H1 (cell line): ENCODE data around the gene IRF5. TPM values are rescaled to one million over a fixed set of nuclear protein-coding genes. Genes with fewer than 3 reads are reported as not detected.

Experiments
- CTCF ChIA-PET: fragments of 300-600 bp; sonication (Branson Sonifier 250); formaldehyde crosslinking; loops from one replicate; lab custom pipeline; 2021; ENCODE audit not compliant: partially characterized antibody; lab: Charles Lee
- POLR2A ChIA-PET: fragments of 300-600 bp; sonication (Branson Sonifier 250); formaldehyde crosslinking; loops from one replicate; lab custom pipeline; 2021; ENCODE audit warnings: inconsistent platforms; ENCODE audit not compliant: partially characterized antibody; lab: Charles Lee
- DNase-seq, 2 experiments: peaks; one replicate each; pipeline versions ENCODE4 v3.0.0 to v3.0.0-alpha.2; 2010 to 2022; ENCODE audit warnings: low spot score in 2 of 2, low read depth in 1 of 2, mixed read lengths in 1 of 2
- FAIRE-seq: peaks from 2 replicates; lab custom pipeline; 2011; peaks lifted over from hg19 to GRCh38; lab: Jason Lieb, UNC
- H2AFZ ChIP-seq: 2 replicates; pipeline ENCODE4 v1.8.1; 2012; ENCODE audit warnings: low read length, inconsistent platforms
- H2AK5ac ChIP-seq: 2 replicates; pipeline ENCODE4 v1.6.1; 2013; ENCODE audit warnings: low read depth, low read length
- H2BK120ac ChIP-seq: replicated peaks from 2 replicates; pipeline ENCODE3; 2013; ENCODE audit warnings: low read depth, low read length, inconsistent platforms
- H2BK12ac ChIP-seq: 2 replicates; pipeline ENCODE4 v1.6.1; 2013; ENCODE audit warnings: low read depth, low read length
- H2BK15ac ChIP-seq: 2 replicates; pipeline ENCODE4 v1.6.1; 2013; ENCODE audit warnings: low read length
- H2BK20ac ChIP-seq: 2 replicates; pipeline ENCODE4 v1.6.1; 2013; ENCODE audit warnings: low read length
- H2BK5ac ChIP-seq: 2 replicates; pipeline ENCODE4 v1.6.1; 2013; ENCODE audit warnings: low read depth, low read length
- H3K14ac ChIP-seq: 2 replicates; pipeline ENCODE4 v1.6.1; 2013; ENCODE audit warnings: inconsistent platforms; ENCODE audit not compliant: insufficient read length
- H3K18ac ChIP-seq: 2 replicates; pipeline ENCODE4 v1.6.1; 2013; ENCODE audit warnings: low read length; ENCODE audit errors: extremely low read depth
- H3K23ac ChIP-seq: 2 replicates; pipeline ENCODE4 v1.6.1; 2013; ENCODE audit warnings: inconsistent platforms; ENCODE audit not compliant: insufficient read length
- H3K23me2 ChIP-seq: 2 replicates; pipeline ENCODE4 v1.6.1; 2013; ENCODE audit warnings: low read depth, low read length
- H3K27ac ChIP-seq: 2 replicates; pipeline ENCODE4 v1.6.1; 2011; ENCODE audit warnings: low read depth, low read length, inconsistent platforms
- H3K27me3 ChIP-seq, 4 experiments: replicated peaks in 1 of 4; 1 replicate in 1 of 4; 2 replicates in 3 of 4; pipeline versions ENCODE4 v1.6.1 to v1.8.1; 2011 to 2013; ENCODE audit warnings: low read length in 3 of 4, mild to moderate bottlenecking in 3 of 4, inconsistent platforms in 2 of 4, mixed read lengths in 2 of 4, moderate library complexity in 1 of 4; ENCODE audit not compliant: control insufficient read depth in 3 of 4, insufficient read depth in 3 of 4; ENCODE audit errors: extremely low read depth in 1 of 4
- H3K36me3 ChIP-seq, 4 experiments: 2 replicates each; pipeline versions ENCODE4 v1.6.1 to v1.8.1; 2011 to 2013; ENCODE audit warnings: mild to moderate bottlenecking in 4 of 4, low read length in 3 of 4, moderate library complexity in 2 of 4, control low read depth in 1 of 4, inconsistent platforms in 1 of 4; ENCODE audit not compliant: insufficient read depth in 4 of 4, control insufficient read depth in 2 of 4
- H3K4ac ChIP-seq: replicated peaks from 2 replicates; pipeline ENCODE3; 2013; ENCODE audit warnings: low read length, low read depth, mixed read lengths, inconsistent platforms; ENCODE audit not compliant: insufficient read length
- H3K4me1 ChIP-seq, 4 experiments: replicated peaks in 1 of 4; 1 replicate in 1 of 4; 2 replicates in 3 of 4; pipeline versions ENCODE4 v1.6.1 to v1.8.1; 2011 to 2013; ENCODE audit warnings: low read length in 3 of 4, inconsistent platforms in 2 of 4, mixed read lengths in 1 of 4; ENCODE audit not compliant: insufficient read depth in 4 of 4, control insufficient read depth in 3 of 4
- H3K4me2 ChIP-seq, 2 experiments: 2 replicates each; pipeline versions ENCODE4 v1.6.1 to v1.8.1; 2011 to 2013; ENCODE audit warnings: low read depth in 2 of 2, low read length in 2 of 2, control low read depth in 1 of 2, inconsistent platforms in 1 of 2, mild to moderate bottlenecking in 1 of 2; ENCODE audit not compliant: insufficient read depth in 1 of 2
- H3K4me3 ChIP-seq, 4 experiments: fragments of 200-600, 300-600 bp in 1 of 4; sonication (generic), shearing (Covaris generic), sonication (Bioruptor Twin) in 1 of 4; 2 replicates each; pipeline versions ENCODE4 v1.5.1 to v1.8.1; 2011 to 2016; ENCODE audit warnings: low read length in 4 of 4, low read depth in 3 of 4, control low read depth in 2 of 4, inconsistent platforms in 2 of 4, mild to moderate bottlenecking in 2 of 4, mixed read lengths in 1 of 4, moderate library complexity in 1 of 4; ENCODE audit not compliant: insufficient read depth in 2 of 4; ENCODE audit errors: extremely low read depth in 1 of 4
- H3K56ac ChIP-seq: replicated peaks from 2 replicates; pipeline ENCODE3; 2013; ENCODE audit warnings: low read depth, mild to moderate bottlenecking, mixed read lengths, low read length, inconsistent platforms; ENCODE audit not compliant: insufficient read length
- H3K79me1 ChIP-seq: 2 replicates; pipeline ENCODE4 v1.6.1; 2013; ENCODE audit warnings: low read depth, low read length, control low read depth
- H3K79me2 ChIP-seq, 2 experiments: 2 replicates each; pipeline versions ENCODE4 v1.6.1 to v1.8.1; 2012 to 2013; ENCODE audit warnings: low read length in 2 of 2, mild to moderate bottlenecking in 2 of 2, inconsistent platforms in 1 of 2; ENCODE audit not compliant: insufficient read depth in 2 of 2, control insufficient read depth in 1 of 2
- H3K9ac ChIP-seq, 4 experiments: replicated peaks in 1 of 4; 1 replicate in 1 of 4; 2 replicates in 3 of 4; pipeline versions ENCODE4 v1.6.1 to v1.8.1; 2011 to 2013; ENCODE audit warnings: low read depth in 3 of 4, low read length in 3 of 4, control low read depth in 2 of 4, mild to moderate bottlenecking in 2 of 4, moderate library complexity in 2 of 4, inconsistent platforms in 1 of 4; ENCODE audit errors: extremely low read depth in 1 of 4
- H3K9me3 ChIP-seq, 2 experiments: 2 replicates each; pipeline versions ENCODE4 v1.6.1 to v1.8.1; 2012 to 2013; ENCODE audit warnings: mild to moderate bottlenecking in 2 of 2, moderate library complexity in 2 of 2, control low read depth in 1 of 2, inconsistent platforms in 1 of 2, low read depth in 1 of 2, low read length in 1 of 2, mixed read lengths in 1 of 2; ENCODE audit not compliant: insufficient read depth in 2 of 2
- H4K20me1 ChIP-seq, 2 experiments: replicated peaks in 1 of 2; 2 replicates each; pipeline versions ENCODE3 to v1.8.1; 2011 to 2013; ENCODE audit warnings: inconsistent platforms in 2 of 2, low read length in 2 of 2, mild to moderate bottlenecking in 1 of 2; ENCODE audit not compliant: insufficient read depth in 2 of 2, control insufficient read depth in 1 of 2
- H4K5ac ChIP-seq: 2 replicates; pipeline ENCODE4 v1.6.1; 2013; ENCODE audit warnings: low read length, low read depth, mixed read lengths, inconsistent platforms; ENCODE audit not compliant: insufficient read length
- H4K8ac ChIP-seq: 2 replicates; pipeline ENCODE4 v1.8.0; 2013; ENCODE audit warnings: mild to moderate bottlenecking, moderate library complexity, low read length, inconsistent platforms; ENCODE audit not compliant: insufficient read depth; ENCODE audit errors: extremely low read depth
- H4K91ac ChIP-seq: replicated peaks from 2 replicates; pipeline ENCODE3; 2013; ENCODE audit warnings: low read length, mixed read lengths, inconsistent platforms; ENCODE audit not compliant: insufficient read length
- CHD1 ChIP-seq: IDR thresholded peaks from 2 replicates; pipeline ENCODE4 v1.6.1; 2012; ENCODE audit warnings: low read depth, low read length, improper control_type of control experiment
- CTBP2 ChIP-seq: IDR thresholded peaks from 2 replicates; pipeline ENCODE4 v1.7.0; 2011; ENCODE audit warnings: borderline replicate concordance, mild to moderate bottlenecking, moderate library complexity, mixed read lengths, low read length; ENCODE audit not compliant: insufficient read depth, insufficient read length
- CTCF ChIP-seq, 3 experiments: IDR thresholded peaks; 1 replicate in 2 of 3; 2 replicates in 1 of 3; pipeline versions ENCODE4 v1.5.1 to v1.6.1; 2011; ENCODE audit warnings: low read length in 3 of 3, mild to moderate bottlenecking in 3 of 3, inconsistent platforms in 2 of 3, low read depth in 1 of 3, moderate library complexity in 1 of 3; ENCODE audit not compliant: insufficient read depth in 1 of 3; ENCODE audit errors: control extremely low read depth in 1 of 3
- HDAC2 ChIP-seq, 2 experiments: fragments of 300-600 bp in 1 of 2; sonication (generic) in 1 of 2; IDR thresholded peaks; 2 replicates each; pipeline ENCODE4 v1.6.1; 2011 to 2012; ENCODE audit warnings: low read depth in 2 of 2, low read length in 2 of 2, mild to moderate bottlenecking in 2 of 2, moderate library complexity in 2 of 2, borderline replicate concordance in 1 of 2, inconsistent platforms in 1 of 2
- PHF8 ChIP-seq: fragments of 200-600 bp; sonication (generic); conservative IDR thresholded peaks from 2 replicates; pipeline ENCODE4 v1.7.1; 2012; ENCODE audit warnings: low read depth, mild to moderate bottlenecking, inconsistent platforms, low read length, moderate library complexity
- POU5F1 ChIP-seq: IDR thresholded peaks from 2 replicates; pipeline ENCODE4 v1.6.1; 2011; ENCODE audit warnings: low read depth, mild to moderate bottlenecking, low read length, moderate library complexity
- SIN3A ChIP-seq, 2 experiments: IDR thresholded peaks in 1 of 2; conservative IDR thresholded peaks in 1 of 2; 2 replicates each; pipeline ENCODE4 v1.6.1; 2011 to 2012; ENCODE audit warnings: low read length in 2 of 2, improper control_type of control experiment in 1 of 2, low read depth in 1 of 2, mild to moderate bottlenecking in 1 of 2
- SP4 ChIP-seq: IDR thresholded peaks from 2 replicates; pipeline ENCODE4 v1.6.1; 2012; ENCODE audit warnings: low read length, inconsistent platforms
- TAF1 ChIP-seq: IDR thresholded peaks from 2 replicates; pipeline ENCODE4 v1.6.1; 2011; ENCODE audit warnings: mild to moderate bottlenecking, low read depth, low read length
- TEAD4 ChIP-seq: IDR thresholded peaks from 2 replicates; pipeline ENCODE4 v1.6.1; 2012; ENCODE audit warnings: low read depth, low read length, inconsistent platforms, mixed read lengths
- WGBS, 2 experiments: shearing (Covaris generic) in 1 of 2; methylation state at CpG; one replicate each; pipeline versions ENCODE4 v1.1.6 to v1.1.7; 2013 to 2015; ENCODE audit warnings: low lambda C conversion rate in 2 of 2, mixed read lengths in 2 of 2, inconsistent platforms in 1 of 2, low coverage in 1 of 2, missing lambda C conversion rate in 1 of 2; ENCODE audit not compliant: insufficient replicate concordance in 2 of 2, insufficient coverage in 1 of 2, insufficient read length in 1 of 2; ENCODE audit errors: extremely low coverage in 1 of 2, missing lambda C conversion rate in 1 of 2; 5-methylcytosine and 5-hydroxymethylcytosine counted together
- polyA plus RNA-seq, 7 experiments: library from polyadenylated mRNA; depleted of rRNA in 3 of 7; stranded (reverse) in 5 of 7; unstranded in 2 of 7; fragments of >200 nt in 5 of 7; fragments of 200-250 nt in 2 of 7; gene quantifications; 1 replicate in 5 of 7; 2 replicates in 1 of 7; 4 replicates in 1 of 7; pipeline versions ENCODE4 v1.2.1 to v1.2.3, GENCODE V29; 2011 to 2013; ENCODE audit warnings: missing spikeins in 2 of 7, mixed read lengths in 2 of 7
- total RNA-seq: library from RNA; stranded (reverse); fragmentation: NEBNext Ultra II Directional; extraction: Animal tissue kit (Norgen Biotek cat#: 25700); gene quantifications from 2 replicates; pipeline ENCODE4 v1.2.1, GENCODE V29; 2021
- TF ChIP-seq, protein P1 (sequence below): IDR thresholded peaks from 2 replicates; pipeline ENCODE4 v1.6.1; 2012; ENCODE audit warnings: inconsistent platforms

IRF5 gene
- total and polyA plus RNA-seq, 2 of the 8 experiments (the other 6 are each of a cell fraction or from before 2014, with no cell fraction given) = 0.28 to 1.1 TPM

GRCh38 chr7:128993419-128993818 lies 55.7 kb downstream of the IRF5 start:
- Histone ChIP-seq H3K23ac (no peak overlapping the region), H2BK5ac (no peak overlapping the region), H4K20me1 (peaks cover 1% of the 10 kb centered on the region in 2 experiments), H2BK120ac (no peak overlapping the region), H2BK20ac (no peak overlapping the region), H3K79me1 (no peaks in the 10 kb centered on the region), H3K56ac (no peak overlapping the region), H3K4ac (no peak overlapping the region), H2AK5ac (no peak overlapping the region), H2AFZ (no peak overlapping the region), H3K9me3 (no peaks in the 10 kb centered on the region), H2BK15ac (no peak overlapping the region), H3K9ac (no peak overlapping the region), H3K27ac (no peak overlapping the region), H4K5ac (no peak overlapping the region), H3K4me1 (no peaks in the 10 kb centered on the region), H3K27me3 (no peaks in the 10 kb centered on the region), H3K4me2 (no peak overlapping the region), H4K91ac (no peak overlapping the region), H2BK12ac (no peak overlapping the region), H3K36me3 (peaks cover 5 to 68% (median 18%) of the 10 kb centered on the region in 4 experiments), H3K4me3 (no peak overlapping the region), H3K14ac (no peak overlapping the region), H3K79me2 (no peaks in the 10 kb centered on the region), H3K18ac (no peak overlapping the region), H4K8ac (no peak overlapping the region), H3K23me2 (no peaks in the 10 kb centered on the region)
- ChIA-PET POLR2A (no interaction called here), CTCF (interaction anchor here (0.6 to 1.4 kb wide), 4 partner anchors 15 to 19 kb away, joined by 3 to 6 read pairs (median 4); no protein-coding TSS in a partner anchor)
- DNase-seq (no peak), FAIRE-seq (no peak)
- WGBS, 2 experiments = 95% methylated on average over 2 of the region's 2 CpGs; no CpG with 5 or more reads in 1 of the 2 experiments
- TF ChIP-seq CTCF (IDR thresholded peaks at IDR 0.05; ENCODE audit: control extremely low read depth in 1 of 3, insufficient read depth in 1 of 3, low read depth in 1 of 3, low read length in 3 of 3) = no peak
- TF ChIP-seq SP4 = no peak
- TF ChIP-seq CTBP2 = no peak
- no peak for TF ChIP-seq TEAD4
- no peak for TF ChIP-seq TAF1
- TF ChIP-seq, protein P1, sequence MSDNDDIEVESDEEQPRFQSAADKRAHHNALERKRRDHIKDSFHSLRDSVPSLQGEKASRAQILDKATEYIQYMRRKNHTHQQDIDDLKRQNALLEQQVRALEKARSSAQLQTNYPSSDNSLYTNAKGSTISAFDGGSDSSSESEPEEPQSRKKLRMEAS = no peak
- TF ChIP-seq SIN3A (conservative IDR thresholded peaks at IDR 0.05 in 1 of 2, IDR thresholded peaks at IDR 0.05 in 1 of 2; ENCODE audit: low read depth in 1 of 2, low read length in 2 of 2) = no peak
- TF ChIP-seq HDAC2 (IDR thresholded peaks at IDR 0.05; ENCODE audit: borderline replicate concordance in 1 of 2, low read depth in 2 of 2, low read length in 2 of 2) = no peak
- no peak for TF ChIP-seq POU5F1
- TF ChIP-seq PHF8 = no peak
- TF ChIP-seq CHD1 = no peak
